SK-N-SH (cell line): ENCODE results near the gene CHML. TPM values are rescaled to one million over a fixed set of nuclear protein-coding genes. Genes with fewer than 3 reads are reported as not detected.

Source experiments
- CTCF ChIA-PET: fragments of 300-600, 350-600 bp; formaldehyde crosslinking; extraction: SDS; loops from one replicate; lab custom pipeline; 2021; lab: Yijun Ruan, JAX
- POLR2A ChIA-PET: fragments of 350-600 bp; sonication (Branson Sonifier 250); formaldehyde crosslinking; extraction: SDS; loops from one replicate; lab custom pipeline; 2020; ENCODE audit warnings: antibody characterized with exemption, inconsistent platforms; lab: Yijun Ruan, JAX
- DNase-seq: peaks from one replicate; pipeline ENCODE4 v3.0.0; 2012
- H2AFZ ChIP-seq: fragments of 200-600 bp; sonication (generic); 2 replicates; pipeline ENCODE4 v1.8.1; 2016; ENCODE audit warnings: antibody characterized with exemption, mild to moderate bottlenecking, low read depth
- H3F3A ChIP-seq: fragments of 200-600 bp; sonication (generic); replicated peaks from 2 replicates; pipeline ENCODE3; 2016; ENCODE audit warnings: antibody characterized with exemption, mild to moderate bottlenecking; ENCODE audit not compliant: insufficient read depth
- H3K27ac ChIP-seq, 2 experiments: fragments of 200-500 bp in 1 of 2; fragments of 200-600 bp in 1 of 2; sonication (Bioruptor generic) in 1 of 2; sonication (generic), shearing (Covaris generic) in 1 of 2; 2 replicates each; pipeline versions ENCODE4 v1.5.1 to v1.6.1; 2014 to 2016; ENCODE audit warnings: low read depth in 2 of 2, inconsistent platforms in 1 of 2, low read length in 1 of 2, mild to moderate bottlenecking in 1 of 2, mixed read lengths in 1 of 2
- H3K27me3 ChIP-seq: fragments of 200-600 bp; sonication (generic), shearing (Covaris generic); 2 replicates; pipeline ENCODE4 v1.6.1; 2016; ENCODE audit warnings: mixed run types; ENCODE audit not compliant: insufficient read depth
- H3K36me3 ChIP-seq, 2 experiments: fragments of 200-500 bp in 1 of 2; fragments of 200-600 bp in 1 of 2; sonication (Bioruptor generic) in 1 of 2; sonication (generic) in 1 of 2; replicated peaks in 1 of 2; 2 replicates each; pipeline versions ENCODE3 to v1.5.1; 2014 to 2016; ENCODE audit warnings: low read length in 1 of 2, mild to moderate bottlenecking in 1 of 2; ENCODE audit not compliant: insufficient read depth in 2 of 2, control insufficient read depth in 1 of 2
- H3K4me1 ChIP-seq, 2 experiments: fragments of 200-500 bp in 1 of 2; fragments of 200-600 bp in 1 of 2; sonication (Bioruptor generic) in 1 of 2; sonication (generic), shearing (Covaris generic) in 1 of 2; 2 replicates each; pipeline versions ENCODE4 v1.5.1 to v1.6.1; 2014 to 2016; ENCODE audit warnings: low read depth in 1 of 2, low read length in 1 of 2, mixed run types in 1 of 2; ENCODE audit not compliant: insufficient read depth in 2 of 2, control insufficient read depth in 1 of 2
- H3K4me2 ChIP-seq: fragments of 200-600 bp; sonication (generic), shearing (Covaris generic); 2 replicates; pipeline ENCODE4 v1.6.1; 2017; ENCODE audit warnings: mixed run types
- H3K4me3 ChIP-seq, 2 experiments: fragments of 200-500 bp in 1 of 2; fragments of 200-600 bp in 1 of 2; sonication (Bioruptor generic) in 1 of 2; sonication (generic), shearing (Covaris generic) in 1 of 2; 2 replicates each; pipeline versions ENCODE4 v1.5.1 to v1.8.1; 2014 to 2016; ENCODE audit warnings: low read depth in 2 of 2, inconsistent platforms in 1 of 2, low read length in 1 of 2, mild to moderate bottlenecking in 1 of 2, mixed read lengths in 1 of 2, moderate library complexity in 1 of 2
- H3K79me2 ChIP-seq: fragments of 200-600 bp; sonication (generic); 2 replicates; pipeline ENCODE4 v1.8.1; 2017; ENCODE audit warnings: mild to moderate bottlenecking; ENCODE audit not compliant: insufficient read depth
- H3K9ac ChIP-seq: fragments of 200-600 bp; sonication (generic); 2 replicates; pipeline ENCODE4 v1.6.1; 2017; ENCODE audit warnings: mixed run types
- H3K9me2 ChIP-seq: fragments of 200-600 bp; sonication (generic); 2 replicates; pipeline ENCODE4 v1.6.1; 2017; ENCODE audit warnings: mixed run types
- H3K9me3 ChIP-seq: fragments of 200-600 bp; sonication (generic); 2 replicates; pipeline ENCODE4 v1.6.1; 2017; ENCODE audit warnings: mixed run types, mild to moderate bottlenecking, moderate library complexity
- H4K20me1 ChIP-seq: fragments of 200-600 bp; sonication (generic); 2 replicates; pipeline ENCODE4 v1.6.1; 2017; ENCODE audit warnings: mild to moderate bottlenecking, mixed run types; ENCODE audit not compliant: insufficient read depth
- CTCF ChIP-seq: fragments of 200-600 bp; sonication (generic); IDR thresholded peaks from 2 replicates; pipeline ENCODE4 v1.6.1; 2017; ENCODE audit warnings: antibody characterized with exemption, mild to moderate bottlenecking, moderate library complexity
- GABPA ChIP-seq: IDR thresholded peaks from 2 replicates; pipeline ENCODE4 v1.4.0; 2012; ENCODE audit warnings: low read depth, mild to moderate bottlenecking
- IRF3 ChIP-seq: fragments of 150-350 bp; IDR thresholded peaks from 2 replicates; pipeline ENCODE4 v1.6.1; 2016; ENCODE audit warnings: mild to moderate bottlenecking, low read depth, low read length
- MAX ChIP-seq: IDR thresholded peaks from 2 replicates; pipeline ENCODE4 v1.4.0; 2012; ENCODE audit warnings: low read depth
- MEF2A ChIP-seq: IDR thresholded peaks from 2 replicates; pipeline ENCODE4 v1.4.0; 2012; ENCODE audit warnings: low read depth, borderline replicate concordance
- MXI1 ChIP-seq: IDR thresholded peaks from 2 replicates; pipeline ENCODE4 v1.6.1; 2012; ENCODE audit warnings: mild to moderate bottlenecking, low read depth, low read length, improper control_type of control experiment
- NFIC ChIP-seq: IDR thresholded peaks from 2 replicates; pipeline ENCODE4 v1.4.0; 2012; ENCODE audit warnings: borderline replicate concordance
- NRF1 ChIP-seq: IDR thresholded peaks from 2 replicates; pipeline ENCODE4 v1.6.1; 2012; ENCODE audit warnings: low read depth, mild to moderate bottlenecking, low read length
- POLR2AphosphoS5 ChIP-seq: IDR thresholded peaks from 2 replicates; pipeline ENCODE4 v1.6.1; 2012; ENCODE audit warnings: low read depth, low read length
- RAD21 ChIP-seq: IDR thresholded peaks from 2 replicates; pipeline ENCODE4 v1.6.1; 2012; ENCODE audit warnings: mild to moderate bottlenecking, low read length
- RCOR1 ChIP-seq: fragments of 150-350 bp; IDR thresholded peaks from 2 replicates; pipeline ENCODE4 v1.6.1; 2017; ENCODE audit warnings: antibody characterized with exemption, low read length
- REST ChIP-seq: IDR thresholded peaks from 2 replicates; pipeline ENCODE4 v1.6.1; 2012; ENCODE audit warnings: mild to moderate bottlenecking, low read depth, low read length, moderate library complexity
- RFX5 ChIP-seq: IDR thresholded peaks from 2 replicates; pipeline ENCODE4 v1.6.1; 2012; ENCODE audit warnings: mild to moderate bottlenecking, improper control_type of control experiment, low read length
- TCF12 ChIP-seq: IDR thresholded peaks from 2 replicates; pipeline ENCODE4 v1.4.0; 2012
- WGBS: methylation state at CpG from one replicate; pipeline ENCODE4 v1.1.6; 2017; ENCODE audit warnings: low lambda C conversion rate; 5-methylcytosine and 5-hydroxymethylcytosine counted together
- polyA plus RNA-seq, 3 experiments: library from polyadenylated mRNA; depleted of rRNA; stranded (reverse); fragments of >200 nt; gene quantifications; 2 replicates each; pipeline ENCODE4 v1.2.3, GENCODE V29; 2012

The CHML gene
- polyA plus RNA-seq, 1 of the 3 experiments (the other 2 are of a cell fraction) = 3.0 TPM

GRCh38 chr1:241614572-241614971 lies 25.6 kb downstream of the CHML start:
- Histone ChIP-seq H3K4me3 (no peak overlapping the region), H3K79me2 (no peaks in the 10 kb centered on the region), H3K9me2 (no peaks in the 10 kb centered on the region), H3K27ac (0 out of 4 replicates have a peak overlapping the region, but pooled peaks of 1 of the 2 experiments have one; percentile 24), H3K27me3 (no peaks in the 10 kb centered on the region), H2AFZ (no peak overlapping the region), H4K20me1 (no peaks in the 10 kb centered on the region), H3K36me3 (peaks cover 0 to 2% of the 10 kb centered on the region in 2 experiments), H3K9ac (no peak overlapping the region), H3K9me3 (no peaks in the 10 kb centered on the region), H3K4me1 (peaks cover 5 to 7% of the 10 kb centered on the region in 2 experiments; a peak in 3 of 4 replicates), H3K4me2 (no peak overlapping the region), H3F3A (no peaks in the 10 kb centered on the region)
- no peak for TF ChIP-seq MXI1
- TF ChIP-seq RCOR1 = no peak
- no peak for TF ChIP-seq REST
- TF ChIP-seq CTCF = no peak
- TF ChIP-seq NRF1 = no peak
- no peak for TF ChIP-seq POLR2AphosphoS5
- TF ChIP-seq RFX5 = no peak
- no peak for TF ChIP-seq IRF3
- no peak for TF ChIP-seq GABPA
- TF ChIP-seq NFIC = no peak
- TF ChIP-seq RAD21 = no peak
- no peak for TF ChIP-seq MAX
- no peak for TF ChIP-seq MEF2A
- TF ChIP-seq TCF12 = no peak
- 72% methylated on average over 4 of the region's 4 CpGs for WGBS
- POLR2A ChIA-PET = no interaction called here
- DNase-seq = no peak
- CTCF ChIA-PET = interaction anchor here (0.6 to 2.2 kb wide), 3 partner anchors 9 to 230 kb away, joined by 3 to 8 read pairs (median 3); no protein-coding TSS in a partner anchor
